Measurements from ENCODE around the gene UBAC1.

Gene UBAC1

DNA sequence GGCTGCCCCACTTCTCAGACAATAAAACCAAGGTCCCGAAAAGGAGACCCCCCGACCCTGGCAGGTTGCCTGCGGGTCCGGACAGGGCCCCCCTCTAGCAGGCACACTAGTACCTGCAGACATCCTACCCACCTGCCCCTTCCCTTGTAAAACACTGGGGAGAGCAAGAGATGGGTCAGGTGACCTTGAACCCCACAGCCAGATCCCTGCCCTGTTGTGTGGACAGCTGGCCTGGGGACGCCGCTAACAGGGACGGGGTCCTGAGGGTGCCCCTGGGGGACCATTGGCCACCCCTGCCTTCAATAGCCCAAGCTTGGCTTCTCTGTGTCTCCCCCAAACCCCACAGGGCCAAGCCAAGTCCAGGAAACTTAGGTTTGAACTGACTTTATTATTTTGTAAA lies 45.0 kb upstream of the UBAC1 start:
- H4K8ac ChIP-seq (ENCODE audit: low read length), result no peak overlapping the region
- H3K27me3 ChIP-seq (ENCODE audit: control insufficient read depth in 1 of 2, insufficient read depth in 1 of 2, low read length in 2 of 2), result no peaks in the 10 kb centered on the region
- peaks cover 29% of the 10 kb centered on the region for H3K79me1 ChIP-seq (replicated peaks; ENCODE audit: low read length, poor library complexity, severe bottlenecking)
- peak overlapping the region; percentile 63 for H2BK15ac ChIP-seq (ENCODE audit: low read depth, poor library complexity, severe bottlenecking)
- H2BK5ac ChIP-seq (ENCODE audit: low read depth, low read length, poor library complexity, severe bottlenecking), result no peak overlapping the region
- no peak for DNase-seq
- H3K23ac ChIP-seq (ENCODE audit: low read length in 2 of 2), result no peak overlapping the region
- H3K4me2 ChIP-seq (ENCODE audit: low read length, poor library complexity, severe bottlenecking), result no peak overlapping the region
- H2AK5ac ChIP-seq (ENCODE audit: low read length, severe bottlenecking), result no peak overlapping the region
- H2BK12ac ChIP-seq (ENCODE audit: low read length in 2 of 2), result peak overlapping the region; percentile 38 to 45
- peaks cover 49% of the 10 kb centered on the region for H3K4me1 ChIP-seq (ENCODE audit: control insufficient read depth, insufficient read depth, low read depth, low read length)
- H2BK120ac ChIP-seq (ENCODE audit: low read depth, low read length), result no peak overlapping the region
- no peak overlapping the region for H3K9ac ChIP-seq (ENCODE audit: low read length)
- H3K27ac ChIP-seq (ENCODE audit: low read length, poor library complexity, severe bottlenecking), result no peak overlapping the region
- H3K18ac ChIP-seq (ENCODE audit: low read depth in 1 of 2, low read length in 2 of 2), result no peak overlapping the region
- peak overlapping the region in 1 of 2 experiments; percentile 19 for H3K14ac ChIP-seq (ENCODE audit: low read length in 2 of 2)
- peaks cover 2 to 58% of the 10 kb centered on the region in 2 experiments for H3K36me3 ChIP-seq (ENCODE audit: control insufficient read depth in 1 of 2, insufficient read depth in 2 of 2, low read depth in 1 of 2, low read length in 2 of 2)
- H4K91ac ChIP-seq (ENCODE audit: low read length), result peak overlapping the region; percentile 19
- 100% methylated on average over 7 of the region's 7 CpGs for WGBS
- H2AFZ ChIP-seq (ENCODE audit: low read depth, low read length), result no peak overlapping the region
- H3K4me3 ChIP-seq (ENCODE audit: insufficient read depth in 1 of 2, low read depth in 1 of 2, low read length in 2 of 2), result no peak overlapping the region
- no peak overlapping the region for H3K4ac ChIP-seq (ENCODE audit: low read depth in 1 of 2, low read length in 2 of 2)
- no peaks in the 10 kb centered on the region for H3K9me3 ChIP-seq (ENCODE audit: control insufficient read depth, low read length)

DNA sequence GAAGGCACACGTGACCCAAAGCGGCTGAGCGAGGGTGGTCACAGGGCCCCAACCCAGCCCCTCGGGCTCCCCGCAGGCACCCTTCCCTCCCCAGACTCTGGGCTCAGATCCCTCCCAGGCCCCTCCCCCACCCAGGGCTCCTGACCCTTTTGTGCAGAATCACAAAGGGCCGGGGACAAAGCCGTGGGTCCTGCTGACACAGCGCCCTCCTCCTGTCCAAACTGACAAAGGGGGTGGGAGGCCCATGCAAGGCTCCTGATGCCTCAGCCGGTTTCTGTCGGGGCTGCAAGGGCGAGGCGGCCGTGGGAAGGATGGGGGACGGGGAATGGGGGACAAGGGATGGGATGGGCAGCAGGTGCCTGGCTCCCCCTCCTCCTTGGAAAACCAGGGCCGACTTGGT lies 43.5 kb upstream of the UBAC1 start:
- no peak overlapping the region for H3K27ac ChIP-seq (ENCODE audit: low read length, poor library complexity, severe bottlenecking)
- no peak overlapping the region for H3K23ac ChIP-seq (ENCODE audit: low read length in 2 of 2)
- H3K36me3 ChIP-seq (ENCODE audit: control insufficient read depth in 1 of 2, insufficient read depth in 2 of 2, low read depth in 1 of 2, low read length in 2 of 2), result peaks cover 0 to 45% of the 10 kb centered on the region in 2 experiments
- H2BK120ac ChIP-seq (ENCODE audit: low read depth, low read length), result peak overlapping the region; percentile 56
- H3K27me3 ChIP-seq (ENCODE audit: control insufficient read depth in 1 of 2, insufficient read depth in 1 of 2, low read length in 2 of 2), result no peaks in the 10 kb centered on the region
- no peak overlapping the region for H3K4me2 ChIP-seq (ENCODE audit: low read length, poor library complexity, severe bottlenecking)
- H2BK5ac ChIP-seq (ENCODE audit: low read depth, low read length, poor library complexity, severe bottlenecking), result no peak overlapping the region
- DNase-seq, result no peak
- peak overlapping the region in 1 of 2 experiments; percentile 37 for H3K4ac ChIP-seq (ENCODE audit: low read depth in 1 of 2, low read length in 2 of 2)
- H4K91ac ChIP-seq (ENCODE audit: low read length), result peak overlapping the region; percentile 55
- no peak overlapping the region for H2AK5ac ChIP-seq (ENCODE audit: low read length, severe bottlenecking)
- peak overlapping the region; percentile 82 for H2BK15ac ChIP-seq (ENCODE audit: low read depth, poor library complexity, severe bottlenecking)
- H2BK12ac ChIP-seq (ENCODE audit: low read length in 2 of 2), result peak overlapping the region in 1 of 2 experiments; percentile 90
- peak overlapping the region in 1 of 2 experiments; percentile 53 for H3K14ac ChIP-seq (ENCODE audit: low read length in 2 of 2)
- peak overlapping the region; percentile 52 for H4K8ac ChIP-seq (ENCODE audit: low read length)
- H3K18ac ChIP-seq (ENCODE audit: low read depth in 1 of 2, low read length in 2 of 2), result peak overlapping the region; percentile 47 to 49
- peaks cover 45% of the 10 kb centered on the region for H3K4me1 ChIP-seq (ENCODE audit: control insufficient read depth, insufficient read depth, low read depth, low read length)
- H3K4me3 ChIP-seq (ENCODE audit: insufficient read depth in 1 of 2, low read depth in 1 of 2, low read length in 2 of 2), result no peak overlapping the region
- H3K79me1 ChIP-seq (replicated peaks; ENCODE audit: low read length, poor library complexity, severe bottlenecking), result peaks cover 16% of the 10 kb centered on the region
- no peak overlapping the region for H3K9ac ChIP-seq (ENCODE audit: low read length)
- no peak overlapping the region for H2AFZ ChIP-seq (ENCODE audit: low read depth, low read length)
- 82% methylated on average over 15 of the region's 15 CpGs for WGBS
- no peaks in the 10 kb centered on the region for H3K9me3 ChIP-seq (ENCODE audit: control insufficient read depth, low read length)

GRCh38 chr9:136004219-136004618 lies 43.0 kb upstream of the UBAC1 start:
- peak overlapping the region; percentile 82 for H2BK15ac ChIP-seq (ENCODE audit: low read depth, poor library complexity, severe bottlenecking)
- H4K8ac ChIP-seq (ENCODE audit: low read length), result peak overlapping the region; percentile 52
- H2BK5ac ChIP-seq (ENCODE audit: low read depth, low read length, poor library complexity, severe bottlenecking), result no peak overlapping the region
- H2BK120ac ChIP-seq (ENCODE audit: low read depth, low read length), result peak overlapping the region; percentile 4
- H3K79me1 ChIP-seq (replicated peaks; ENCODE audit: low read length, poor library complexity, severe bottlenecking), result peaks cover 12% of the 10 kb centered on the region
- H3K4ac ChIP-seq (ENCODE audit: low read depth in 1 of 2, low read length in 2 of 2), result peak overlapping the region in 1 of 2 experiments; percentile 10
- H2BK12ac ChIP-seq (ENCODE audit: low read length in 2 of 2), result peak overlapping the region in 1 of 2 experiments; percentile 40
- H4K91ac ChIP-seq (ENCODE audit: low read length), result peak overlapping the region; percentile 55
- H3K4me1 ChIP-seq (ENCODE audit: control insufficient read depth, insufficient read depth, low read depth, low read length), result peaks cover 40% of the 10 kb centered on the region
- peak overlapping the region; percentile 13 to 47 for H3K18ac ChIP-seq (ENCODE audit: low read depth in 1 of 2, low read length in 2 of 2)
- no peak overlapping the region for H3K4me2 ChIP-seq (ENCODE audit: low read length, poor library complexity, severe bottlenecking)
- H3K9me3 ChIP-seq (ENCODE audit: control insufficient read depth, low read length), result no peaks in the 10 kb centered on the region
- H2AFZ ChIP-seq (ENCODE audit: low read depth, low read length), result no peak overlapping the region
- H3K14ac ChIP-seq (ENCODE audit: low read length in 2 of 2), result peak overlapping the region in 1 of 2 experiments; percentile 53
- no peak overlapping the region for H3K9ac ChIP-seq (ENCODE audit: low read length)
- no peak overlapping the region for H3K27ac ChIP-seq (ENCODE audit: low read length, poor library complexity, severe bottlenecking)
- no peaks in the 10 kb centered on the region for H3K27me3 ChIP-seq (ENCODE audit: control insufficient read depth in 1 of 2, insufficient read depth in 1 of 2, low read length in 2 of 2)
- WGBS, result 81% methylated on average over 8 of the region's 9 CpGs
- peaks cover 0 to 40% of the 10 kb centered on the region in 2 experiments for H3K36me3 ChIP-seq (ENCODE audit: control insufficient read depth in 1 of 2, insufficient read depth in 2 of 2, low read depth in 1 of 2, low read length in 2 of 2)
- H3K23ac ChIP-seq (ENCODE audit: low read length in 2 of 2), result no peak overlapping the region
- no peak for DNase-seq
- no peak overlapping the region for H3K4me3 ChIP-seq (ENCODE audit: insufficient read depth in 1 of 2, low read depth in 1 of 2, low read length in 2 of 2)
- H2AK5ac ChIP-seq (ENCODE audit: low read length, severe bottlenecking), result no peak overlapping the region

GRCh38 chr9:136003411-136004218 lies 42.4 kb upstream of the UBAC1 start:
- Histone ChIP-seq H3K14ac (ENCODE audit: low read length in 2 of 2) (peak overlapping the region in 1 of 2 experiments; percentile 69), H3K18ac (ENCODE audit: low read depth in 1 of 2, low read length in 2 of 2) (peak overlapping the region; percentile 72 to 79), H2BK15ac (ENCODE audit: low read depth, poor library complexity, severe bottlenecking) (peak overlapping the region; percentile 99), H3K27ac (ENCODE audit: low read length, poor library complexity, severe bottlenecking) (no peak overlapping the region), H4K91ac (ENCODE audit: low read length) (peak overlapping the region; percentile 55), H3K9me3 (ENCODE audit: control insufficient read depth, low read length) (no peaks in the 10 kb centered on the region), H2AK5ac (ENCODE audit: low read length, severe bottlenecking) (no peak overlapping the region), H3K23ac (ENCODE audit: low read length in 2 of 2) (no peak overlapping the region), H2BK120ac (ENCODE audit: low read depth, low read length) (peak overlapping the region; percentile 66), H3K36me3 (ENCODE audit: control insufficient read depth in 1 of 2, insufficient read depth in 2 of 2, low read depth in 1 of 2, low read length in 2 of 2) (peaks cover 0 to 35% of the 10 kb centered on the region in 2 experiments), H3K4ac (ENCODE audit: low read depth in 1 of 2, low read length in 2 of 2) (peak overlapping the region; percentile 65 to 66), H2BK12ac (ENCODE audit: low read length in 2 of 2) (peak overlapping the region in 1 of 2 experiments; percentile 99), H2BK5ac (ENCODE audit: low read depth, low read length, poor library complexity, severe bottlenecking) (no peak overlapping the region), H3K9ac (ENCODE audit: low read length) (no peak overlapping the region), H3K79me1 (replicated peaks; ENCODE audit: low read length, poor library complexity, severe bottlenecking) (peaks cover 9% of the 10 kb centered on the region), H4K8ac (ENCODE audit: low read length) (peak overlapping the region; percentile 93), H3K27me3 (ENCODE audit: control insufficient read depth in 1 of 2, insufficient read depth in 1 of 2, low read length in 2 of 2) (no peaks in the 10 kb centered on the region), H3K4me1 (ENCODE audit: control insufficient read depth, insufficient read depth, low read depth, low read length) (peaks cover 36% of the 10 kb centered on the region), H2AFZ (ENCODE audit: low read depth, low read length) (no peak overlapping the region), H3K4me3 (ENCODE audit: insufficient read depth in 1 of 2, low read depth in 1 of 2, low read length in 2 of 2) (no peak overlapping the region), H3K4me2 (ENCODE audit: low read length, poor library complexity, severe bottlenecking) (no peak overlapping the region)
- DNase-seq, result no peak
- WGBS, result 76% methylated on average over 15 of the region's 15 CpGs
